Stimulated activated CD4-positive, alpha-beta T cell treated with anti-CD3 and anti-CD28 coated beads, Interleukin-4, amount 100 ng/mL, for 48 hours (primary cell): ENCODE results near the gene C1QTNF9.
"Not testable (repeated sequence)": the region's sequence is repeated elsewhere in the genome, so short reads cannot be mapped to it uniquely, and the experiment has no call there.

ENCODE experiments used
- DNase-seq, 2 donors: peaks; one replicate each; pipeline ENCODE4 v3.0.0-alpha.2; 2020; ENCODE audit warnings: low read depth in 2 of 2

C1QTNF9 gene

DNA sequence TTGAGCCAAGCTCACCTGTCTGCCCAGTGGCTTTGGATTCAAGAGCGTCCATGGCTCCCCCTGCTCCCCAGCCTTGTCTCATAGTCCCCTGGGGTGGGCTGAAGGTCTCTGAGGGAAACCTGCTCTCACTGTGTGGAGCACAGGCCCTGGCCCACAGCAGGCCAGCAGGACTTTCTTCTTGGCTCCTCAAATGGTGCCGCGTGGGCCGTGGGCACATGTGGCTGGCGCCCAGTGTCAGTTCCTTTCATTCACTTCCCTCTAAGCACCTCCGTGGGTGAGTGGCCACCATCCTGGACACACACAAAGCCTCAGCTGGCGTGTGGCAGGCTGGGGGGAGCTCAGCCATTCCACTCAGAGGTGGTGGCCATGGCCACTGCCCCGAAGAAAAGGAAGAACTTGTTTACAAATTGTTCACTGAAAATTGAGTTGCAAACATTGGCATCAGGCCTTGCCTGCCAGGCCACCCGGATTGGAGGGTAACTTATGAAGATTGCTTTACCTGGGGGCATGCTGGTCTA lies 53.1 kb downstream of the C1QTNF9 start:
- no peak for DNase-seq

DNA sequence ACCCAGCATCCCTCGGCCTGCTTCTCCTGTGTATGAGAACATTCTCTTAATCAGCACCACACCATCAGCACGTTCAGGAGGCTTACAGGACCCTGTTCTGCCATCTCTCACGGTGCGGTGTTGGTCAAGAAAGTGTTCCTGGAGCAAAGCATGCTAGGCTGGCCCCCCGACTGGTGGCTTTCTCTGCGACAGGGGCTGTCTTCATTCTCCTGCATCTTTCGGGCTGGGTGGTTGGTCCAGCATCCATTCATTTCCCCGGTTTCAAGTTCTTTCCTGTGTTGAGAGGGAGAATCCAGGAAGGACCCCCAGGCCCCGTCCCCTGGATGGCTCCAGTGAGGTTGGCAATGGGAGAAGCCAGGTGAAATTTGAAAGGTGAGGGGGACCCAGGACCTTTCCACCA lies 55.8 kb downstream of the C1QTNF9 start:
- no peak for DNase-seq

DNA sequence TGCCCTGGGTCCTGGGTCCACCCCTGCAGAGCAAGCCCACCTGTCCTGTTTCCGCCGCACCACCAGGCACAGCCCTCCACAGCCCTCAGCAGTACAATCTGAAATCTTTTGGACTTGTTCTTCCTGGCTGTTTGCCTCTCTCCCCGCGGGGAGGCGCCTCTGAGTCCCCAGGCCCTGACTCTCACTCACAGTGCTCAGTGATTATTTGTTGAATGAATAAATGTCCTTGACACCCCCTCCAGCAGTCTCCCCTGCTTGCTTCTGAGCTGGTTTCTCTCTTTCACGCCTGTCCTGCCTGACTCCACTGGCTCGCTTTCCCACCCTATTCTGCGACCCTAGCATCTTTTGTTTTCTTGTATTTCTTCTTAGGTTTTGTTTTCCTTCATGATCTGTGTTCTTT lies 56.9 kb downstream of the C1QTNF9 start:
- not testable (repeated sequence) for DNase-seq

DNA sequence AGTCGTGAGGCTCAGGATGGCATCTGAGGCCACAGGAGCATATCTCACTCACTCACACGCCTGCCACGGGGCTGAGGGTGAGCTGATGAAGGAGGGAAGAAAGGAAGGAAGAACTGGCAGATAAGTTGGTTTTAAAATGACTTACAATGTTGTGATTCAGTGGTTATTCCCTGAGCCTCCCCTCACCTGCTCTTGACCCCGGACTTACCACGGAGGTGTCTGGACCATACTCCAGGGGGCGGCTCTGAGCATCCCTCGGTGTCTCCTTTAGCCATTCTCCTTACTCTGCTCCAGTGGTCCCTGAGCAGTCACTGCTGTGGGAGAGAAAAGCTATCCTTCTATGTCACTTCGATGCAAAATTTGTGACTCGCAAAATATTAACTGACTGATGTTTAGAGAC lies 61.9 kb downstream of the C1QTNF9 start:
- DNase-seq, result not testable (repeated sequence)
